ENCODE results near the gene EIF4EBP2. TPM values are rescaled to one million over a fixed set of nuclear protein-coding genes. Genes with fewer than 3 reads are reported as not detected.

The EIF4EBP2 gene
- total RNA-seq, 1 experiment from 2014 or later: 36.7 TPM

- Histone ChIP-seq H4K20me1 (ENCODE audit: insufficient read depth) (peaks cover 13% of the 10 kb centered on the region; the same call in 1 of the 2 replicates), H3K4me2 (ENCODE audit: low read length) (peak overlapping the region; percentile 94), H3K9me3 (ENCODE audit: control insufficient read depth in 1 of 2, insufficient read depth in 1 of 2, low read depth in 1 of 2, low read length in 2 of 2) (no peaks in the 10 kb centered on the region), H3K4me1 (ENCODE audit: control insufficient read depth in 1 of 2, insufficient read depth in 2 of 2, low read length in 2 of 2) (peaks cover 13 to 28% of the 10 kb centered on the region in 2 experiments), H3K36me3 (ENCODE audit: control insufficient read depth in 1 of 2, insufficient read depth in 2 of 2, low read length in 2 of 2) (0 out of 4 replicates have a peak, but pooled peaks cover 0 to 1% of the 10 kb centered on the region in 2 experiments), H3K9me2 (ENCODE audit: insufficient read depth) (no peaks in the 10 kb centered on the region), H3K9ac (ENCODE audit: low read length) (peak overlapping the region; percentile 87), H3K79me2 (ENCODE audit: insufficient read depth, low read length) (peaks cover 44% of the 10 kb centered on the region), H3K27me3 (ENCODE audit: insufficient read depth, low read length) (no peaks in the 10 kb centered on the region), H3K4me3 (replicated peaks in 1 of 2; ENCODE audit: low read depth in 1 of 2, low read length in 2 of 2) (peak overlapping the region; percentile 80 to 86), H3K27ac (ENCODE audit: low read depth, low read length) (peak overlapping the region; percentile 84), H2AFZ (ENCODE audit: low read depth, low read length, poor library complexity, severe bottlenecking) (no peak overlapping the region)
- ChIA-PET RAD21 (ENCODE audit: low non-redundant PET in 1 of 2, low total read pairs in 2 of 2, uncharacterized antibody in 2 of 2, unreplicated experiment in 2 of 2) (interaction anchor here in 1 of 2 experiments (0.6 kb wide), 1 partner anchor 16 kb away, joined by 3 read pairs; no protein-coding TSS in a partner anchor), CTCF (interaction anchor here (1.3 kb wide), 2 partner anchors 27 to 297 kb away, joined by 3 read pairs; no protein-coding TSS in a partner anchor), POLR2A (interaction anchor here (1.8 kb wide), 1 partner anchor 9 kb away, joined by 5 read pairs; no protein-coding TSS in a partner anchor)
- DNase-seq (ENCODE audit: low read depth, low spot score) (no peak), ATAC-seq (no peak; the same call in 1 of the 2 replicates)
- TF ChIP-seq, protein P1, sequence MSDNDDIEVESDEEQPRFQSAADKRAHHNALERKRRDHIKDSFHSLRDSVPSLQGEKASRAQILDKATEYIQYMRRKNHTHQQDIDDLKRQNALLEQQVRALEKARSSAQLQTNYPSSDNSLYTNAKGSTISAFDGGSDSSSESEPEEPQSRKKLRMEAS (IDR thresholded peaks at IDR 0.05): no peak
- TF ChIP-seq TCF7L2 (IDR thresholded peaks at IDR 0.05; ENCODE audit: borderline replicate concordance, extremely low read depth, insufficient read depth, insufficient read length) (no peak), FOSL1 (IDR thresholded peaks at IDR 0.05; ENCODE audit: low read depth) (no peak), ZNF274 (IDR thresholded peaks at IDR 0.05; ENCODE audit: low read depth, low read length) (no peak), SIN3A (IDR thresholded peaks at IDR 0.05; ENCODE audit: low read depth) (no peak), POLR2AphosphoS5 (IDR thresholded peaks at IDR 0.05; ENCODE audit: low read depth, low read length) (no peak), CEBPB (IDR thresholded peaks at IDR 0.05; ENCODE audit: low read depth) (no peak), ELF1 (IDR thresholded peaks at IDR 0.05; ENCODE audit: borderline replicate concordance, low read depth) (no peak), YY1 (IDR thresholded peaks at IDR 0.05; ENCODE audit: extremely low read depth, insufficient replicate concordance, low read depth, low read length) (no peak), REST (IDR thresholded peaks at IDR 0.05; ENCODE audit: low read depth) (no peak), EGR1 (IDR thresholded peaks at IDR 0.05; ENCODE audit: low read depth) (no peak), JUND (IDR thresholded peaks at IDR 0.05) (no peak), CBX3 (IDR thresholded peaks at IDR 0.05; ENCODE audit: low read depth) (no peak), RAD21 (IDR thresholded peaks at IDR 0.05; ENCODE audit: low read depth) (no peak), SRF (IDR thresholded peaks at IDR 0.05; ENCODE audit: low read depth) (no peak), EZH2phosphoT487 (IDR thresholded peaks at IDR 0.05; ENCODE audit: borderline replicate concordance) (no peak), POLR2A (IDR thresholded peaks at IDR 0.05; ENCODE audit: borderline replicate concordance, extremely low read depth, insufficient read depth, insufficient read length) (no peak), EZH2 (IDR thresholded peaks at IDR 0.05) (no peak)
- TF ChIP-seq, protein P2, sequence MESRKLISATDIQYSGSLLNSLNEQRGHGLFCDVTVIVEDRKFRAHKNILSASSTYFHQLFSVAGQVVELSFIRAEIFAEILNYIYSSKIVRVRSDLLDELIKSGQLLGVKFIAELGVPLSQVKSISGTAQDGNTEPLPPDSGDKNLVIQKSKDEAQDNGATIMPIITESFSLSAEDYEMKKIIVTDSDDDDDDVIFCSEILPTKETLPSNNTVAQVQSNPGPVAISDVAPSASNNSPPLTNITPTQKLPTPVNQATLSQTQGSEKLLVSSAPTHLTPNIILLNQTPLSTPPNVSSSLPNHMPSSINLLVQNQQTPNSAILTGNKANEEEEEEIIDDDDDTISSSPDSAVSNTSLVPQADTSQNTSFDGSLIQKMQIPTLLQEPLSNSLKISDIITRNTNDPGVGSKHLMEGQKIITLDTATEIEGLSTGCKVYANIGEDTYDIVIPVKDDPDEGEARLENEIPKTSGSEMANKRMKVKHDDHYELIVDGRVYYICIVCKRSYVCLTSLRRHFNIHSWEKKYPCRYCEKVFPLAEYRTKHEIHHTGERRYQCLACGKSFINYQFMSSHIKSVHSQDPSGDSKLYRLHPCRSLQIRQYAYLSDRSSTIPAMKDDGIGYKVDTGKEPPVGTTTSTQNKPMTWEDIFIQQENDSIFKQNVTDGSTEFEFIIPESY (IDR thresholded peaks at IDR 0.05; ENCODE audit: extremely low read depth, insufficient replicate concordance, low read length): no peak
- TF ChIP-seq, protein P3, sequence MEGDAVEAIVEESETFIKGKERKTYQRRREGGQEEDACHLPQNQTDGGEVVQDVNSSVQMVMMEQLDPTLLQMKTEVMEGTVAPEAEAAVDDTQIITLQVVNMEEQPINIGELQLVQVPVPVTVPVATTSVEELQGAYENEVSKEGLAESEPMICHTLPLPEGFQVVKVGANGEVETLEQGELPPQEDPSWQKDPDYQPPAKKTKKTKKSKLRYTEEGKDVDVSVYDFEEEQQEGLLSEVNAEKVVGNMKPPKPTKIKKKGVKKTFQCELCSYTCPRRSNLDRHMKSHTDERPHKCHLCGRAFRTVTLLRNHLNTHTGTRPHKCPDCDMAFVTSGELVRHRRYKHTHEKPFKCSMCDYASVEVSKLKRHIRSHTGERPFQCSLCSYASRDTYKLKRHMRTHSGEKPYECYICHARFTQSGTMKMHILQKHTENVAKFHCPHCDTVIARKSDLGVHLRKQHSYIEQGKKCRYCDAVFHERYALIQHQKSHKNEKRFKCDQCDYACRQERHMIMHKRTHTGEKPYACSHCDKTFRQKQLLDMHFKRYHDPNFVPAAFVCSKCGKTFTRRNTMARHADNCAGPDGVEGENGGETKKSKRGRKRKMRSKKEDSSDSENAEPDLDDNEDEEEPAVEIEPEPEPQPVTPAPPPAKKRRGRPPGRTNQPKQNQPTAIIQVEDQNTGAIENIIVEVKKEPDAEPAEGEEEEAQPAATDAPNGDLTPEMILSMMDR (IDR thresholded peaks at IDR 0.05 in 2 of 3, conservative IDR thresholded peaks at IDR 0.05 in 1 of 3; ENCODE audit: borderline replicate concordance in 1 of 3, insufficient read depth in 1 of 3, low read depth in 2 of 3, low read length in 2 of 3): no peak
- BruUV-seq (replicated peaks): no TSS peak
- intact Hi-C loops (cut with micrococcal nuclease): no loop called here
These were observed 767 bp downstream of the EIF4EBP2 start for GRCh38 chr10:70404787-70405036.

Data from HCT116 (cell line).